ENCODE data around the gene TMED6. TPM values are rescaled to one million over a fixed set of nuclear protein-coding genes. Genes with fewer than 3 reads are reported as not detected.

The TMED6 gene
- total RNA-seq, 1 donor from 2014 or later = not detected

DNA sequence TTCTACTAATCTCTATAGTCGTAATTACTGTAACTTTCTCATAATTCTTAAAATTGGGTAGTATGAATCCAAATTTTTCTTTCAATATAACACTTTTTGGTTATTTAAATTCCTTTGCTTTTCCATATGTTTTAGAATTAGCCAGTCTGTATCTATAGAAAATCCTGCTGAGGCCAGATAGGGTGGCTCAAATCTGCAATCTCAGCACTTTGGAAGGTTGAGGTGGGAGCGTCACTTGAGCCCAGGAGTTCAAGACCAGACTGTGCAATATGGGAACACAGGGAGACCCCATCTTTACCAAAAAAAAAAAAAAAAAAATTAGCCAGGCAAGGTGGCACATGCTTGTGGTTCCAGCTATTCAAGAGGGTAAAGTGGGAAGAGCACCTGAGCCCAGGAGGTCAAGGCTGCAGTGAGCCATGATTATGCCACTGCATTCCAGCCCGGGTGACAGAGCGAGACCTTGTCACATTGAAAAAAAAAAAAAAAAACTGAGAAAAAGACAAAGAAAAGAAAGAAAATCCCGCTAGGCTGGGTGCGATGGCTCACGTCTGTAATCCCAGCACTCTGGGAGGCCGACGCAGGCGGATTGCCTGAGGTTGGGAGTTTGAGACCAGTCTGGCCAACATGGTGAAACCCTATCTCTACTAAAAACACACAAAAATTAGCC is 24.9 kb upstream of the TMED6 start:
- Mint-ChIP-seq H3K36me3 (peaks cover 22% of the 10 kb centered on the region), H3K4me1 (no peaks in the 10 kb centered on the region)
- peaks cover 9% of the 10 kb centered on the region for H4K20me1 ChIP-seq (ENCODE audit: low read depth)

DNA sequence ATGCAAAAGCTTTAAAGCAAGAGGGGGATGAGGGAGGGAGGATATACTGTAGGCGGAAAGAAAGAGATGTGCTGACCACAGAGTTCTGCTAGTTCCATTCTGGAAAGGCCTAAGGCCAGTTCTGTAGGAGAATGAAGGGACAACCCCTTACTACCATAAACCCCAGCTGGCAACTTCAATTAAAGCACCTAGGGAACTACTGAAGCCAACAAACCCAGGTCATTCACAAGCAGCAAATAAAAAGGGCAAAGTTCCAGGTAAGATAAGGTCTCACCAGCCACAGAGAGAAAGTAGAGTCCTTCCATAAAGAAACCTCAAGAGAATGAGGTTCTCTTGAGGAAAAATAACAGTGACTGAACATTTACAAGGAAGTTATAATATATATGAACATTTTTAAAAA is 21.4 kb upstream of the TMED6 start:
- DNase-seq (ENCODE audit: low spot score) = no peak
- Mint-ChIP-seq H3K27ac (no peak overlapping the region), H3K9me3 (no peaks in the 10 kb centered on the region), H3K4me3 (no peak overlapping the region), H3K36me3 (peaks cover 30% of the 10 kb centered on the region), H3K4me1 (no peaks in the 10 kb centered on the region), H3K27me3 (ENCODE audit: insufficient read depth, low read depth) (no peaks in the 10 kb centered on the region)
- Histone ChIP-seq H3K79me2 (ENCODE audit: low read depth) (no peaks in the 10 kb centered on the region), H3K9ac (no peak overlapping the region), H3K4me3 (no peak overlapping the region), H3K4me2 (no peak overlapping the region), H3K27ac (no peak overlapping the region), H3K4me1 (no peaks in the 10 kb centered on the region), H2AFZ (replicated peaks) (no peak overlapping the region), H3K9me3 (ENCODE audit: low read depth) (no peaks in the 10 kb centered on the region), H4K20me1 (ENCODE audit: low read depth) (peaks cover 9% of the 10 kb centered on the region), H3K27me3 (no peaks in the 10 kb centered on the region), H3F3A (ENCODE audit: low read depth) (no peaks in the 10 kb centered on the region), H3K36me3 (peaks cover 8% of the 10 kb centered on the region)
- TF ChIP-seq, protein P1, sequence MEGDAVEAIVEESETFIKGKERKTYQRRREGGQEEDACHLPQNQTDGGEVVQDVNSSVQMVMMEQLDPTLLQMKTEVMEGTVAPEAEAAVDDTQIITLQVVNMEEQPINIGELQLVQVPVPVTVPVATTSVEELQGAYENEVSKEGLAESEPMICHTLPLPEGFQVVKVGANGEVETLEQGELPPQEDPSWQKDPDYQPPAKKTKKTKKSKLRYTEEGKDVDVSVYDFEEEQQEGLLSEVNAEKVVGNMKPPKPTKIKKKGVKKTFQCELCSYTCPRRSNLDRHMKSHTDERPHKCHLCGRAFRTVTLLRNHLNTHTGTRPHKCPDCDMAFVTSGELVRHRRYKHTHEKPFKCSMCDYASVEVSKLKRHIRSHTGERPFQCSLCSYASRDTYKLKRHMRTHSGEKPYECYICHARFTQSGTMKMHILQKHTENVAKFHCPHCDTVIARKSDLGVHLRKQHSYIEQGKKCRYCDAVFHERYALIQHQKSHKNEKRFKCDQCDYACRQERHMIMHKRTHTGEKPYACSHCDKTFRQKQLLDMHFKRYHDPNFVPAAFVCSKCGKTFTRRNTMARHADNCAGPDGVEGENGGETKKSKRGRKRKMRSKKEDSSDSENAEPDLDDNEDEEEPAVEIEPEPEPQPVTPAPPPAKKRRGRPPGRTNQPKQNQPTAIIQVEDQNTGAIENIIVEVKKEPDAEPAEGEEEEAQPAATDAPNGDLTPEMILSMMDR (IDR thresholded peaks at IDR 0.05) = no peak
- TF ChIP-seq EZH2phosphoT487 (IDR thresholded peaks at IDR 0.05) (no peak), EZH2 (IDR thresholded peaks at IDR 0.05) (no peak)

More for the DNA sequence above, 24.9 kb upstream of the TMED6 start:
- DNase-seq (ENCODE audit: low spot score) = no peak
- Histone ChIP-seq H3K36me3 (peaks cover 11% of the 10 kb centered on the region), H3K4me1 (no peaks in the 10 kb centered on the region), H3F3A (ENCODE audit: low read depth) (peaks cover 4% of the 10 kb centered on the region), H3K4me2 (no peak overlapping the region), H3K79me2 (ENCODE audit: low read depth) (peaks cover 7% of the 10 kb centered on the region), H3K4me3 (no peak overlapping the region), H3K27ac (no peak overlapping the region), H3K9ac (no peak overlapping the region), H3K9me3 (ENCODE audit: low read depth) (no peaks in the 10 kb centered on the region), H2AFZ (replicated peaks) (no peak overlapping the region), H3K27me3 (no peaks in the 10 kb centered on the region)
- Mint-ChIP-seq H3K4me3 (no peak overlapping the region), H3K27ac (no peak overlapping the region), H3K9me3 (no peaks in the 10 kb centered on the region), H3K27me3 (ENCODE audit: insufficient read depth, low read depth) (peaks cover 2% of the 10 kb centered on the region)
- TF ChIP-seq EZH2 (IDR thresholded peaks at IDR 0.05) (no peak), EZH2phosphoT487 (IDR thresholded peaks at IDR 0.05) (no peak)
- TF ChIP-seq, protein P1 (IDR thresholded peaks at IDR 0.05) = no peak

DNA sequence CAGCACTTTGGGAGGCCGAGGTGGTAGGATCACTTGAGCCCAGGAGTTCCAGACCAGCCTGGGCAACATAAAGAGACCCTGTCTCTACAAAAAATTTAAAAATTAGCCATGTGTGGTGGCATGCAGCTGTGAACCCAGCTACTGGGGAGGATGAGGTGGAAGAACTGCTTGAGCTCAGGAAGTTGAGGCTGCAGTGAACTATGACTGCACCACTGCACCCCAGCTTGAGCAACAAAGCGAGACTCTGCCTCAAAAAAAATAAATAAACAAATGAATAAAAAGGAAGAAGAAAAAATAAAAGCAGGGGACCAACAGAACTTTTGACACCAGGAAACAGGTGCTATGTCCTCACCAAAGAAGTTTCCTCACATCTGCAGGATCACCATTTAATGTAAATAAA is 20.0 kb upstream of the TMED6 start:
- Histone ChIP-seq H3K9ac (no peak overlapping the region), H4K20me1 (ENCODE audit: low read depth) (peaks cover 9% of the 10 kb centered on the region), H3K79me2 (ENCODE audit: low read depth) (no peaks in the 10 kb centered on the region), H2AFZ (replicated peaks) (no peak overlapping the region), H3K27me3 (no peaks in the 10 kb centered on the region), H3K4me2 (no peak overlapping the region), H3K9me3 (ENCODE audit: low read depth) (no peaks in the 10 kb centered on the region), H3K27ac (no peak overlapping the region), H3K36me3 (peaks cover 16% of the 10 kb centered on the region), H3K4me1 (no peaks in the 10 kb centered on the region), H3K4me3 (no peak overlapping the region), H3F3A (ENCODE audit: low read depth) (no peaks in the 10 kb centered on the region)
- peaks cover 29% of the 10 kb centered on the region for H3K36me3 Mint-ChIP-seq
- no peak overlapping the region for H3K27ac Mint-ChIP-seq
- DNase-seq (ENCODE audit: low spot score) = no peak
- no peaks in the 10 kb centered on the region for H3K4me1 Mint-ChIP-seq
- no peak for TF ChIP-seq EZH2 (IDR thresholded peaks at IDR 0.05)
- TF ChIP-seq, protein P1 (IDR thresholded peaks at IDR 0.05) = no peak
- no peak for TF ChIP-seq EZH2phosphoT487 (IDR thresholded peaks at IDR 0.05)
- H3K9me3 Mint-ChIP-seq = no peaks in the 10 kb centered on the region
- peaks cover 3% of the 10 kb centered on the region for H3K27me3 Mint-ChIP-seq (ENCODE audit: insufficient read depth, low read depth)
- no peak overlapping the region for H3K4me3 Mint-ChIP-seq
